ENCODE measurements around the gene EVC2.
"Not testable (repeated sequence)": the region's sequence is repeated elsewhere in the genome, so short reads cannot be mapped to it uniquely, and the experiment has no call there.

EVC2 gene

DNA sequence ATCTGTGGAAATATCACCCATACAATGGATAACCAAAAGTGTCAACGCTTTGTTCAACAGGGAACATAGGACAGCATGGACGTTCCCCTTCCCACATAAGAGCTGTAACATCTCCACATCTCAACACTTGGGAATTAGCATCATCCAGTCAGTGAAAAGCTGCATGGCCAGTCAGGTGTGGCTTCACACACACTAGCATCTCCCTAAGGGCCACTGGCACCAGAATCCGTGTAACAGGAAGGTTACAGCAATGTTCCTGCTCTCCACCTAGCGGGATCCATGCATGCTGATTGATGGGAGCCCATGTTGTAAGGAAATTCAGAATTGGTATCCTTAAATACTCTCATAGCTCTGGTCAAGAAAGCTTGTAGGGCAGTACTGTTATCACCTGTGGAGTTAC is 78.8 kb downstream of the EVC2 start:
- no peak for DNase-seq (ENCODE audit: low read depth)

GRCh38 chr4:5626913-5627312 is 81.4 kb downstream of the EVC2 start:
- no peak for DNase-seq (ENCODE audit: low read depth)

GRCh38 chr4:5622596-5622995 is 85.8 kb downstream of the EVC2 start:
- DNase-seq (ENCODE audit: low read depth), result no peak

- DNase-seq (ENCODE audit: low read depth), result no peak
Measured at GRCh38 chr4:5619913-5620625, 88.3 kb downstream of the EVC2 start.

DNA sequence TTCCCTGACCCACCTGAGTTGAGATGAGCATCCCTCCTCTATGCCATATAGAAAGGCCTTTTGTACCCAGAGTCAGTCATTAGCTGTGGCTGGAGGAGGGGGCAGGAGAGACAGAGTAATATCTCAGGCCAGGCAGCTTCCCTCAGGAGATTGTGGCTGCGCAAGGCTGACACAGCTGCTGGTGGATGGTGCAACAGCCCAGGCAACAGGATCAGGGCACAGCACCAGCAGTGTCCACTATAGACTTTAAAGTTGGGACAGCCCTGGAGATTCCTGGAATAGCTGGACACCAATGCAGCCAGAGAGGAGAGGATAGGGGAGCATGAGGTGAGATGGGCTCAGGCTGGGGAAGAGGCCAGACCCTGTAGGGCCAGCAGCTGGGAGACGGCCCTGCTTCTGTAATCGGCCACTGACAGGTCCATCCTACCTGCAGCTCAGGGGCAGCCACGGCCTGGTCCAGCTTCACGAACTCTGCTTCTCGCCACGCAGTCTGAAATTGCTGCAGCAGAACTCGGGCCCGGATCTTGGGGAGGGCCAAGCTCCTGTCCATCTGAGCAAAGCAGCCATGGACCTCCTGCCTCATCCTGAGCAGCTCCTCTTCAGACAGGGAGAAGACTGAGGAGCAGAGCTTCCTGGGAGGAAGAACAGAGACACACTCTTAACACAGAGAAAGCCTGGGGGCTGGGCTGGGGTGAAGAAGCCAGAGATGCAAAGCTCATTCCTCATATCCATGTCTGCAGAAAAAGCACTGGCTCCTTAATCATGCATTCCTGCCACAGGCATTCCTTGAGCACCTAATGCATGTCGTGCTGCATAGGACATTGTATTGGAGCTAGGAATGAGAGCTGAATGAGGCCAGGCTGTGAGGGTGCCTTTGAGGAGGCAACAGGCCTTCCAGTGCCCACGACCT is 90.1 kb downstream of the EVC2 start:
- no peak for DNase-seq (ENCODE audit: low read depth)

DNA sequence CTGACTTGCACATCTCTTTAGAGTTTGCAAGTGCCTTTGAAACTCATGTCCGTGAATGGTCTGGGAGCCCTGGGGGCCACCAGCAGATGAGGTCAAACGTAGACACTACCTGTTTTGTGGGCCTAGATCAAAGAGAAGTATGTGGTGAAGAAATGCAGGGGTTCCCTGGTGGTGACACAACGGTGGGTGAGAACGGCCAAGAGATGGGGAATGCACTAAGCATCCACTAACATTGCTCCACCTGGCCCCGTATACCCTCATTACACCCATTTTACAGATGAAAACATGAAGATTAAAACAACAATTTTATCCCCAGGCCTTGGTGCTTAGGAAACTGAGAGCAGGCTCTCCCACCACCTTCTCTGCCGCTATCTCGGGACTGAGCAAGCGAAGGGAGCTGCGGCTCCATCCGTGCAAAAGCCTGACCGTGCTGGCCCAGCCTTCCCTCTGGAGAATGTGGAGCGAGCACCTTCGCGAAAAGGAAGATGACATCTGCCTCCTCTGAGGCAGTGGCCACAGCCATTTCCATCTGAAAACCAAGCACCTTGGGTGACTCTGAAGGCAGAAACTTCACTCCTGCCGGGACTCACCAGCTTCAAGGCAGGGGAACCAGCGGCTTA is 91.9 kb downstream of the EVC2 start:
- DNase-seq (ENCODE audit: low read depth), result no peak

GRCh38 chr4:5615496-5616075 is 92.8 kb downstream of the EVC2 start:
- DNase-seq (ENCODE audit: low read depth), result no peak

- no peak for DNase-seq (ENCODE audit: low read depth)
Measured at GRCh38 chr4:5611750-5612149, 96.6 kb downstream of the EVC2 start.

DNA sequence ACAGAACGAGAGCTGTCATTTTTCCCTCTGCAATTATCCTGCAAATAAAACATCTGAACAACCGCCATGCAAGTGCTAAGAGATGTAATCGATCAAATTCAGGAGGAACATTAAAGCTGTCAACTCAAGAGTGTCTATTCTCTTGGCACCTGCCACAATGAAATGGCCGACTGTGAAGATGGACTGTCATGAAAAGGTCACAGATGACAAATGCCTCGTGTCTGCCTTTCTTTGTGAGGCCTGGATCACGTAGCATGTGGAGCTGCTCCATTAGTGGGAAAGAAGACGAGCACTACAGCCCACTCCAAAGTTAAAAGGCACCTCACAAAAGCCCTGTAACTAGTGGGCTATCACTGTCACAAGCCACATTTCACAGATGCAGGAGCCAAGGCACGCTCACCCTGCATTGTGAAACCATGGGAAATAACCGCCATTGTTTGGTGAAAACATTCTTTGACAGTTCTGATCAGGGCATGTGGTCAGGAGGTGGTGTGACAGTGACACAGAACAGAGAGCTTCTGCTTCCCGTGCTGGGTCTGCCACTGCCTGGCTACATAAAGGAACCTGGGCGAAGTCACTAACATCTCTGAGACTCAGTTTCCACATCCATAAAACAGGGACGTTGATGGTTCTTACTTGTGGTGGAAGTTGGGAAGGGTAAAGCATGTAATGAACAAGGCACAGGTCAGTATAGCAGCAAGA is 98.9 kb downstream of the EVC2 start:
- DNase-seq (ENCODE audit: low read depth), result no peak

DNA sequence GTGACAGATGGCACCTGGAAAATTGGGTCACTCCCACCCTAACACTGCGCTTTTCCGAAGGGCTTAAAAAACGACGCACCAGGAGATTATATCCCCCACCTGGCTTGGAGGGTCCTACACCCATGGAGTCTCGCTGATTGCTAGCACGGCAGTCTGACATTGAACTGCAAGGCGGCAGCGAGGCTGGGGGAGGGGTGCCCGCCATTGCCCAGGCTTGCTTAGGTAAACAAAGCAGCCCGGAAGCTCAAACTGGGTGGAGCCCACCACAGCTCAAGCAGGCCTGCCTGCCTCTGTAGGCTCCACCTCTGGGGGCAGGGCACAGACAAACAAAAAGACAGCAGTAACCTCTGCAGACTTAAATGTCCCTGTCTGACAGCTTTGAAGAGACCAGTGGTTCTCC is 114.5 kb downstream of the EVC2 start:
- DNase-seq (ENCODE audit: low read depth), result not testable (repeated sequence)

GRCh38 chr4:5592272-5592671 is 116.1 kb downstream of the EVC2 start:
- no peak for DNase-seq (ENCODE audit: low read depth)

DNA sequence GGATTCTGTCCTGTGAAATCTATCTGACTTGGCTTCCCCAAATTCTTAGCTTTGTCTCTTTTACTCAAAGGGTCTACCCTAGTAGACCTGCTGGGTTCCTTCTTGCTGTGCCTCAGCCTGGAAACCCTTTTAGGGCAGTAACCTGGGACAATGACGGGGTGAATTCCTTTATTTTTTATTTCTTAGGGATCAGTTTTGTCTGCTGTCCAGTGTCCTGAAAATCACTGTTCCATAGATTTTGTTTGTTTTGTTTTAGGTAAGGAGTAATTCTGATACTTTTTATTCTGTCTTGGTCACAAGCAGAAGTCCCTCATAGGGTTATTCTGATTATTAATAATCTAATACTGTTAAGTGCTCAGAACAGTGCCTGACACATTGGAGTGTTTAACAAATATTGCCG is 118.9 kb downstream of the EVC2 start:
- no peak for DNase-seq (ENCODE audit: low read depth)

DNA sequence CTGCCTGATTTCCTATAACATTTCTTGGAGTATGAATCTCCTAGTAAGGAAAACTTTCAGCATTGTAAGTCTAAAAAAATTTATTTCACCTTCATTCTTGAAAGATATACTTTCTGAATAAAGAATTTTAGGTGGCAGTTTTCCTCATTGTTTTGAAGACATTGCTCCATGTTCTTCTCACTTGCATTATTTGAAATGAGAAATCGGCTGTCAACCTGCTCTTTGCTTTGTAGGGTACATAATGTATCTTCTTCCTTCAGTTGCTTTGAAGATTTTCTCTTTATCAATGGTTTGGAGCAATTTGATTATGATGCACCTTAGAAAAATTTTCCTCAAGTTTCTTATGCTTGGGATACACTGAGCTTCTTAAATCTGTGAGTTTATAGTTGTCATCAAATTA is 120.3 kb downstream of the EVC2 start:
- no peak for DNase-seq (ENCODE audit: low read depth)

DNA sequence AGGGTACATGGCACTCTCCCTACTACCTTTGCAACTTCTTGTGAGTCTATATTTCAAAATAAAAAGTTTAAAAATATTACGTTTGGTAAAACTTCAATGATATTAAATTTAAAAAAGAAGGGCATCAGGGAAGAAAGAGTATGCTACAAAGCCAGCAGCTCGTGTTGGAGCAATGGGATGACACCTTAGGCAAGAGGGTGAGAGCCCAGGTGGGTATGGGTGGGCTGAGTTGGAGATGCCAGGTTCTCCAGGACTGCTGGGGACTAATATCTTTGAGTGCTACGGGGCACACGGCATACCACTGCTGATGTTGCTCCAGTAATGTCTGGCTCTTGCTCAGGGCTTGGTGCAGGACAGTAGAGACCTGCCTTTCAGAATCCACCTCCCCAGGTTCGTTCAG is 132.4 kb downstream of the EVC2 start:
- no peak for DNase-seq (ENCODE audit: low read depth)

GRCh38 chr4:5574386-5574785 is 134.0 kb downstream of the EVC2 start:
- DNase-seq (ENCODE audit: low read depth), result no peak

DNA sequence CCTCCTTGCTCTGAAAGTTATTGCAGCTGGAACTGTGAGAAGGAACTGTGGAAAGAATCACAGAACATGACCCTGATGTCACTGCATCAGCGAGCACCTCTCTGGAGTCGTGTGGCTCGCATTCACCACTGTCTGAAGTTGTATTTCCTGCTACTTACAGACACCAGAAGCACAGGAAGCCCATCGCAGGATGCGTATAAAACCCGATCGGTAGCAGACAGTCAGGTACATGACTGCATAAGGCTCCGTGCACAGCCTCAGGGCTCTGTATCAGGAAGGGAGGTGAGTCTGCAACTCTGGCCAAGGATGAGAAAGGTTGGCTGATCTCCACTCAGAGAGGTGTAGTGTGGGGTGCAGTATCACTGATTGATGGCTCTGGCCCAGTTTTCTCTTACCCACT is 134.4 kb downstream of the EVC2 start:
- no peak for DNase-seq (ENCODE audit: low read depth)

GRCh38 chr4:5572751-5573150 is 135.6 kb downstream of the EVC2 start:
- DNase-seq (ENCODE audit: low read depth), result no peak

- no peak for DNase-seq (ENCODE audit: low read depth)
Measured at GRCh38 chr4:5572114-5572513, 136.2 kb downstream of the EVC2 start.

DNA sequence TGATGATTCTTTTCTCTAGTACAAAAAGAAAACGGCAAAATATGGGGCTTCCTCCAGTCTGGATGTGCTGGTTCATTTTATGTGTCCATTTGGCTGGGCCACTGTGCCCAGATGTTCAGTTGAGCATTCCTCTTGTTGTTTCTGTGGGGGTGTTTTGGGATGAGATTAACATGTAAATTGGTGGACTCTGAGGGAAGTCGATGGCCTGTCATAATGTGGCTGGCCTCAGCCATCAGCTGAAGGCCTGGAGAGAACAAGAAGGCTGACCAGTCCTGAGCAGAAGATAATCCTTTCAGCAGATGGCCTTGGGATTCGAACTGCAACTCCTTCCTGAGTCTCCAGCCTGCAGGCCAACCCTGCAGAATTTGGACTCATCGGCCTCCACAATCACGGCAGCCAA is 136.7 kb downstream of the EVC2 start:
- DNase-seq (ENCODE audit: low read depth), result no peak

GRCh38 chr4:5569451-5569850 is 138.9 kb downstream of the EVC2 start:
- no peak for DNase-seq (ENCODE audit: low read depth)

DNA sequence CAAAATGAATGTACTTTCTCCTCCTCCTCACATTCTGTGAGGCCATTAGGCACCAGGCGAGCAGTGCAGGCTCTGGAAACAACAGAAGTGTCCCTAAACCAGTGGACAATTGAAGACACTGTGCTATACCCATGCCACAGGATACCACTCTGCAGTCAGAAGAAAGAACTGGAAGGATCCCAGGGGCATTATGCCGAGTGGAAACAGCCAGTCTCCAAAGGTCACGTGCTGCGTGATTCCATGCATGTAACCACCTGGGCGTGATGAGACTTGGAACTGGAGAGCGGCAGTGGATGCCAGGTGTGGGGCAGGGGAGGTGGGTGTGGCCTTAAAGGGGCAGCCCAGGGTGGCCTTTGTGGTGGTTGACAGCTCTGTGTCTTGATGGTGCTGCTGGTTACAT is 139.4 kb downstream of the EVC2 start:
- DNase-seq (ENCODE audit: low read depth), result no peak

GRCh38 chr4:5568336-5568735 is 140.0 kb downstream of the EVC2 start:
- no peak for DNase-seq (ENCODE audit: low read depth)

Measured in activated gamma-delta T cell treated with anti-CD3 and anti-CD28 coated beads, Interleukin-2, amount 50 U/mL, for 16 hours (primary cell).